Measurements from ENCODE around the gene CD79A. TPM values are rescaled to one million over a fixed set of nuclear protein-coding genes. Genes with fewer than 3 reads are reported as not detected.
"Not testable (repeated sequence)": the region's sequence is repeated elsewhere in the genome, so short reads cannot be mapped to it uniquely, and the experiment has no call there.

The CD79A gene
- total RNA-seq, 1 donor from 2014 or later: not detected

DNA sequence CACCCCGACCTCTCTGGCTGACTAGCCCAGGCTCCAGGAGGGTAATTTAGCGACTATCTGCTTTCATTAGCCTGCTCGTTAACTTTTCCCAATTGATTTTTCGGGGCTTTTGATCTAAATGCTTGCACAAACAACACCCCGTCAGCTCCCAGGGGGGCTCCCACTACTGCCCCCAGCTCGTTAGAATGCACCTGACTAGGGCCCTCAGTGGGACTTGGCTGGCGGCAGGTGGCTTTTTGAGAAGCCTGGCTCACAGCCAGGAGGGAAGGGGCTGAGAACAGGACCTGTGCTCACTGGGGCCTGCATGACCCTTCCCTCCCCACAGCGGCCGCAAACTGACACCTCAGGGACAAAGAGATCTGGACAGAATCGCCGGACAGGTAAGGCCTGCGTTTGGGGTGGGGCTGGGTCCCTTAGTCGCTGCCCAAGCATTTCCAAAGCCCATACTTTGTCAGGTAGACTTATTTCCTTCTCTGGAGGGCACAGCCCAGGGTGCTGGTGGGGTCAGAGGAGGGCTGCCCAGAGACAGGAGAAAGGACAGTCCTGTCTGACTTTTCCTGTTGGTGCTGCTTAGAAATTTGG, 7.6 kb upstream of the CD79A start:
- no peak for TF ChIP-seq CTCF (conservative IDR thresholded peaks at IDR 0.05; ENCODE audit: low read depth, low read length)
- no peak overlapping the region for H3K4me3 ChIP-seq (ENCODE audit: low read depth, low read length)
- no peak for DNase-seq (ENCODE audit: low read depth)

DNA sequence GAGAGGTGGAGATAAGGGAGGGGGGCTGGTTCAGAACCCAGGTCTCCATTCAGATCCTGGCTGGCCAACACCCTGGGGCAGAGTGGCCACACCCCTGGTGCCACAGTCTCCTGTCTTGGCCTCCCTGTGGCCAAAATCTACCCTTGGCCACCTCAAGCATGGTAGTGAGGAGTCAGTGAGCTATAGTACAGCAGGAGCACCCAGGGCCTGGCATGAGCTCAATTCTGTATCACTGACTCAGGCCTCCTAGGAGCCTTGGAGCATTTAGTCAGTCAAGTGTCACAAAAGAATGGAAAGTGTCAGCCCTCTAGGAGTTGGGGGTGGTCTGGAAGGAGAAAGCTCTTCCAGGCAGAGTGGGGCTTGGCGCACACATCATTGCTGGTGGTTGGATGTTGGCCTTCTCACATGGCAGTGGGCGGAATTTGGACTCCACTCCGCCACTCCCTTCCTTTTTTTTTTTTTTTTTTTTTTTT, 6.6 kb upstream of the CD79A start:
- no peak overlapping the region for H3K4me3 ChIP-seq (ENCODE audit: low read depth, low read length)
- DNase-seq (ENCODE audit: low read depth): no peak
- TF ChIP-seq CTCF (conservative IDR thresholded peaks at IDR 0.05; ENCODE audit: low read depth, low read length): no peak

- DNase-seq (ENCODE audit: low read depth): no peak
- no peak overlapping the region for H3K4me3 ChIP-seq (ENCODE audit: low read depth, low read length)
- no peak for TF ChIP-seq CTCF (conservative IDR thresholded peaks at IDR 0.05; ENCODE audit: low read depth, low read length)
Observed at GRCh38 chr19:41871573-41872383, 5.3 kb upstream of the CD79A start.

GRCh38 chr19:41872384-41872774, 4.7 kb upstream of the CD79A start:
- TF ChIP-seq CTCF (conservative IDR thresholded peaks at IDR 0.05; ENCODE audit: low read depth, low read length): no peak
- H3K4me3 ChIP-seq (ENCODE audit: low read depth, low read length): no peak overlapping the region
- DNase-seq (ENCODE audit: low read depth): no peak

DNA sequence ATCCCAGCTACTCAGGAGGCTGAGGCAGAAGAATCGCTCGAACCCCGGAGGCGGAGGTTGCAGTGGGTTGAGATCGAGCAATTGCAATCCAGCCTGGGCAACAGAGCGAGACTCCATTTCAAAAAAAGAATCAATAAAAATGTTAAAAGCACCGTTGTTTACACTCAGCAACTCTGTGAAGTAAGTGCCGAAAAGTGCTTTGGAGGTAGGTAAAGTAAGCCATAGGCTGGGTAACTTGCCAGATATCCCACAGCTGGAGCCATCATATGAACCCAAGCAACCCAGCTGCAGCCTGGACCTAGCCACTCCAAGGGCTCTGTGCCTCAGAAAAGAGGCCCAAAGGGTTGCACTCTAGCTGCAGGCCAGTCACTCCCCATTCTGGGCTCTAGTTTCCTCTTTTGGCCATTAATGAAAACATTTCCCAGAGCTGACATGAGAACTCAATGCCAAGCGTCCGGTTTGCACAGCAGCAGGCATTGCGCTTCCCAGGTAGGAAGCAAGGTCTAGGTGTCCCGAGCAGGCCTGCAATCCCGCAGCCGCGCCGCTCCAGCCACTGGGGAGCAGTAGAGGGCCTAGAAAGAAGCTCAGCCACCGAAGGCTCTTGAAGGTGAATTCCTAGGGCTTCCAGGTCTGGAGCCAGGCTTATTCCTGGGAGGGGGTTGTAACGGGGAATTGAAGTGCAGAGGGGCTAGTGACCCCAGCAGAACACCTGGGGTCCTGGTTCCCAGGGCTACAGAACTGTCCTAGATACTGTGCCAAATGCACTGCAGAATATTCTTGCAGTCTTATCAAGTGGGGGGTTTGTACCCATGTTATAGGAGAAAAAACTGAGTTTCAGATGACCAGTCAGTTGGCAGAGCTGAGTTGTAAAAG, 4.1 kb upstream of the CD79A start:
- no peak overlapping the region for H3K4me3 ChIP-seq (ENCODE audit: low read depth, low read length)
- no peak for DNase-seq (ENCODE audit: low read depth)
- peak; percentile 79 for TF ChIP-seq CTCF (conservative IDR thresholded peaks at IDR 0.05; ENCODE audit: low read depth, low read length)

DNA sequence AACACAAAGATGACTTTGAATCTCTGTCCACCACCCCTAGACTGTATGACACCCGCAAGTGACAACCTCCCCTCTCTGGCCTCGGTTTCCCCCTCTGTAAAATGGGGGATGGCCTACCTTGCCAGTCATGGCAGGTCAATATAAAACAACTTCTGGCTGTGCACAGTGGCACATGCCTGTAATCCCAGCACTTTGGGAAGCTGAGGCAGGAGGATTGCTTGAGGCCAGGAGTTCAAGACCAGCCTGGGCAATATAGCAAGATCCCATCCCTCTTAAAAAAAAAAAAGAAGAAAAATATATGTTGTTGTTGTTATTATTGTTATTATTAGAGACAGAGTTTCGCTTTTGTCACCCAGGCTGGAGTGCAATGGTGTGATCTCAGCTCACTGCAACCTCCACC, 1.1 kb upstream of the CD79A start:
- not testable (repeated sequence) for DNase-seq (ENCODE audit: low read depth); H3K4me3 ChIP-seq (ENCODE audit: low read depth, low read length)
